ENCODE measurements around the gene SH3RF3.

Gene SH3RF3

GRCh38 chr2:109266496-109266895 lies 137.5 kb downstream of the SH3RF3 start:
- Histone ChIP-seq H3K9ac (ENCODE audit: low read depth, low read length, poor library complexity) (peak overlapping the region; percentile 7), H3K14ac (ENCODE audit: low read length) (peak overlapping the region; percentile 78), H2BK5ac (ENCODE audit: low read length) (no peak overlapping the region), H3K4me1 (ENCODE audit: control insufficient read depth in 2 of 2, insufficient read depth in 1 of 2, low read depth in 1 of 2, low read length in 2 of 2) (peaks cover 15% of the 10 kb centered on the region in 2 donors), H3K36me3 (replicated peaks in 1 of 2; ENCODE audit: control insufficient read depth in 2 of 2, insufficient read depth in 2 of 2, low read length in 2 of 2) (no peaks in the 10 kb centered on the region), H3K23ac (ENCODE audit: low read depth, low read length, poor library complexity) (peak overlapping the region; percentile 23), H3K18ac (ENCODE audit: low read length) (no peak overlapping the region), H3K4me3 (ENCODE audit: low read length in 2 of 2) (no peak overlapping the region), H3K27me3 (ENCODE audit: control insufficient read depth in 3 of 3, insufficient read depth in 3 of 3, low read depth in 1 of 3, low read length in 3 of 3) (no peaks in the 10 kb centered on the region), H2AFZ (ENCODE audit: low read length) (no peak overlapping the region), H3K9me3 (replicated peaks in 1 of 2; ENCODE audit: control insufficient read depth in 2 of 2, insufficient read depth in 1 of 2, low read depth in 1 of 2, low read length in 2 of 2) (peaks cover 0 to 1% of the 10 kb centered on the region in 2 donors), H2AK5ac (ENCODE audit: low read depth, low read length) (peak overlapping the region; percentile 72), H4K8ac (ENCODE audit: low read depth, low read length) (no peak overlapping the region), H2BK120ac (ENCODE audit: low read depth, low read length) (no peak overlapping the region), H2BK12ac (ENCODE audit: low read length) (peak overlapping the region; percentile 43), H3K79me1 (ENCODE audit: low read depth, low read length) (no peaks in the 10 kb centered on the region), H3K4ac (ENCODE audit: low read length) (no peak overlapping the region), H3K4me2 (ENCODE audit: insufficient read depth, low read length, poor library complexity, severe bottlenecking) (no peak overlapping the region), H3K27ac (replicated peaks; ENCODE audit: low read length) (no peak overlapping the region), H4K91ac (ENCODE audit: low read depth, low read length, poor library complexity) (no peak overlapping the region), H2BK15ac (ENCODE audit: low read length) (no peak overlapping the region)
- no peak for DNase-seq (ENCODE audit: low spot score)
- WGBS, 2 donors (ENCODE audit: extremely low coverage in 2 of 2, insufficient read length in 2 of 2, insufficient replicate concordance in 1 of 2) = no CpG with 5 or more reads among the region's 9 CpGs

- WGBS, 2 donors (ENCODE audit: extremely low coverage in 2 of 2, insufficient read length in 2 of 2, insufficient replicate concordance in 1 of 2) = no CpG with 5 or more reads among the region's 16 CpGs
- H3K4me3 ChIP-seq (ENCODE audit: low read length in 2 of 2) = peak overlapping the region in 1 of 2 donors; percentile 2
These were observed 138.2 kb downstream of the SH3RF3 start for GRCh38 chr2:109266998-109267854.

GRCh38 chr2:109268916-109269315 lies 139.9 kb downstream of the SH3RF3 start:
- no peak overlapping the region for H2BK5ac ChIP-seq (ENCODE audit: low read length)
- WGBS, 2 donors (ENCODE audit: extremely low coverage in 2 of 2, insufficient read length in 2 of 2, insufficient replicate concordance in 1 of 2) = no CpG with 5 or more reads among the region's 7 CpGs
- H4K8ac ChIP-seq (ENCODE audit: low read depth, low read length) = no peak overlapping the region

More at GRCh38 chr2:109266998-109267854, 138.2 kb downstream of the SH3RF3 start:
- Histone ChIP-seq H3K4me1 (ENCODE audit: control insufficient read depth in 2 of 2, insufficient read depth in 1 of 2, low read depth in 1 of 2, low read length in 2 of 2) (peaks cover 15 to 16% of the 10 kb centered on the region in 2 donors), H3K4ac (ENCODE audit: low read length) (no peak overlapping the region), H3K18ac (ENCODE audit: low read length) (no peak overlapping the region), H3K9ac (ENCODE audit: low read depth, low read length, poor library complexity) (no peak overlapping the region), H2AK5ac (ENCODE audit: low read depth, low read length) (no peak overlapping the region), H2BK12ac (ENCODE audit: low read length) (no peak overlapping the region), H2BK5ac (ENCODE audit: low read length) (no peak overlapping the region), H3K4me2 (ENCODE audit: insufficient read depth, low read length, poor library complexity, severe bottlenecking) (no peak overlapping the region), H2AFZ (ENCODE audit: low read length) (peak overlapping the region; percentile 90), H3K27me3 (ENCODE audit: control insufficient read depth in 3 of 3, insufficient read depth in 3 of 3, low read depth in 1 of 3, low read length in 3 of 3) (no peaks in the 10 kb centered on the region), H2BK120ac (ENCODE audit: low read depth, low read length) (no peak overlapping the region), H4K8ac (ENCODE audit: low read depth, low read length) (no peak overlapping the region), H4K91ac (ENCODE audit: low read depth, low read length, poor library complexity) (no peak overlapping the region), H2BK15ac (ENCODE audit: low read length) (no peak overlapping the region), H3K9me3 (replicated peaks in 1 of 2; ENCODE audit: control insufficient read depth in 2 of 2, insufficient read depth in 1 of 2, low read depth in 1 of 2, low read length in 2 of 2) (peaks cover 0 to 1% of the 10 kb centered on the region in 2 donors), H3K23ac (ENCODE audit: low read depth, low read length, poor library complexity) (no peak overlapping the region), H3K27ac (replicated peaks; ENCODE audit: low read length) (no peak overlapping the region), H3K14ac (ENCODE audit: low read length) (no peak overlapping the region), H3K79me1 (ENCODE audit: low read depth, low read length) (no peaks in the 10 kb centered on the region), H3K36me3 (replicated peaks in 1 of 2; ENCODE audit: control insufficient read depth in 2 of 2, insufficient read depth in 2 of 2, low read length in 2 of 2) (no peaks in the 10 kb centered on the region)
- peak; percentile 3 for DNase-seq (ENCODE audit: low spot score)

GRCh38 chr2:109269706-109270504 lies 140.9 kb downstream of the SH3RF3 start:
- H4K8ac ChIP-seq (ENCODE audit: low read depth, low read length) = no peak overlapping the region
- H3K9ac ChIP-seq (ENCODE audit: low read depth, low read length, poor library complexity) = no peak overlapping the region
- H3K4ac ChIP-seq (ENCODE audit: low read length) = no peak overlapping the region
- H3K79me1 ChIP-seq (ENCODE audit: low read depth, low read length) = no peaks in the 10 kb centered on the region
- no peak overlapping the region for H2BK120ac ChIP-seq (ENCODE audit: low read depth, low read length)
- H3K4me1 ChIP-seq (ENCODE audit: control insufficient read depth in 2 of 2, insufficient read depth in 1 of 2, low read depth in 1 of 2, low read length in 2 of 2) = peaks cover 15 to 17% of the 10 kb centered on the region in 2 donors
- H2BK15ac ChIP-seq (ENCODE audit: low read length) = no peak overlapping the region
- H4K91ac ChIP-seq (ENCODE audit: low read depth, low read length, poor library complexity) = no peak overlapping the region
- H3K23ac ChIP-seq (ENCODE audit: low read depth, low read length, poor library complexity) = peak overlapping the region; percentile 14
- no peak overlapping the region for H2AK5ac ChIP-seq (ENCODE audit: low read depth, low read length)
- H2BK12ac ChIP-seq (ENCODE audit: low read length) = no peak overlapping the region
- no peak overlapping the region for H3K4me3 ChIP-seq (ENCODE audit: low read length in 2 of 2)
- DNase-seq (ENCODE audit: low spot score) = no peak
- no peak overlapping the region for H2BK5ac ChIP-seq (ENCODE audit: low read length)
- no CpG with 5 or more reads among the region's 11 CpGs for WGBS, 2 donors (ENCODE audit: extremely low coverage in 2 of 2, insufficient read length in 2 of 2, insufficient replicate concordance in 1 of 2)
- H3K14ac ChIP-seq (ENCODE audit: low read length) = peak overlapping the region; percentile 5
- H2AFZ ChIP-seq (ENCODE audit: low read length) = no peak overlapping the region
- H3K18ac ChIP-seq (ENCODE audit: low read length) = no peak overlapping the region
- no peak overlapping the region for H3K27ac ChIP-seq (replicated peaks; ENCODE audit: low read length)
- H3K27me3 ChIP-seq (ENCODE audit: control insufficient read depth in 3 of 3, insufficient read depth in 3 of 3, low read depth in 1 of 3, low read length in 3 of 3) = no peaks in the 10 kb centered on the region
- H3K9me3 ChIP-seq (replicated peaks in 1 of 2; ENCODE audit: control insufficient read depth in 2 of 2, insufficient read depth in 1 of 2, low read depth in 1 of 2, low read length in 2 of 2) = peaks cover 0 to 1% of the 10 kb centered on the region in 2 donors
- no peaks in the 10 kb centered on the region for H3K36me3 ChIP-seq (replicated peaks in 1 of 2; ENCODE audit: control insufficient read depth in 2 of 2, insufficient read depth in 2 of 2, low read length in 2 of 2)
- H3K4me2 ChIP-seq (ENCODE audit: insufficient read depth, low read length, poor library complexity, severe bottlenecking) = no peak overlapping the region

More at GRCh38 chr2:109268916-109269315, 139.9 kb downstream of the SH3RF3 start:
- H3K36me3 ChIP-seq (replicated peaks in 1 of 2; ENCODE audit: control insufficient read depth in 2 of 2, insufficient read depth in 2 of 2, low read length in 2 of 2) = no peaks in the 10 kb centered on the region
- peaks cover 15 to 17% of the 10 kb centered on the region in 2 donors for H3K4me1 ChIP-seq (ENCODE audit: control insufficient read depth in 2 of 2, insufficient read depth in 1 of 2, low read depth in 1 of 2, low read length in 2 of 2)
- H2AK5ac ChIP-seq (ENCODE audit: low read depth, low read length) = peak overlapping the region; percentile 38
- H4K91ac ChIP-seq (ENCODE audit: low read depth, low read length, poor library complexity) = no peak overlapping the region
- H2BK120ac ChIP-seq (ENCODE audit: low read depth, low read length) = no peak overlapping the region
- H2AFZ ChIP-seq (ENCODE audit: low read length) = no peak overlapping the region
- H3K9me3 ChIP-seq (replicated peaks in 1 of 2; ENCODE audit: control insufficient read depth in 2 of 2, insufficient read depth in 1 of 2, low read depth in 1 of 2, low read length in 2 of 2) = peaks cover 0 to 1% of the 10 kb centered on the region in 2 donors
- H3K14ac ChIP-seq (ENCODE audit: low read length) = no peak overlapping the region
- H3K79me1 ChIP-seq (ENCODE audit: low read depth, low read length) = no peaks in the 10 kb centered on the region
- H3K4me2 ChIP-seq (ENCODE audit: insufficient read depth, low read length, poor library complexity, severe bottlenecking) = no peak overlapping the region
- no peak overlapping the region for H2BK12ac ChIP-seq (ENCODE audit: low read length)
- DNase-seq (ENCODE audit: low spot score) = no peak
- H3K4me3 ChIP-seq (ENCODE audit: low read length in 2 of 2) = no peak overlapping the region
- H3K18ac ChIP-seq (ENCODE audit: low read length) = no peak overlapping the region
- no peak overlapping the region for H3K27ac ChIP-seq (replicated peaks; ENCODE audit: low read length)
- H3K4ac ChIP-seq (ENCODE audit: low read length) = no peak overlapping the region
- H3K23ac ChIP-seq (ENCODE audit: low read depth, low read length, poor library complexity) = no peak overlapping the region
- H2BK15ac ChIP-seq (ENCODE audit: low read length) = no peak overlapping the region
- no peaks in the 10 kb centered on the region for H3K27me3 ChIP-seq (ENCODE audit: control insufficient read depth in 3 of 3, insufficient read depth in 3 of 3, low read depth in 1 of 3, low read length in 3 of 3)
- H3K9ac ChIP-seq (ENCODE audit: low read depth, low read length, poor library complexity) = no peak overlapping the region
